ENCODE measurements around the gene SORD.
"Not testable (repeated sequence)": the region's sequence is repeated elsewhere in the genome, so short reads cannot be mapped to it uniquely, and the experiment has no call there.

Gene SORD

GRCh38 chr15:45069942-45070360 is 47.0 kb downstream of the SORD start:
- DNase-seq, result not testable (repeated sequence)

- DNase-seq, result not testable (repeated sequence)
These were observed 50.6 kb downstream of the SORD start for GRCh38 chr15:45073602-45074001.

GRCh38 chr15:45075440-45076320 is 52.7 kb downstream of the SORD start:
- not testable (repeated sequence) for DNase-seq

- not testable (repeated sequence) for DNase-seq
These were observed 54.4 kb downstream of the SORD start for GRCh38 chr15:45077391-45077790.

DNA sequence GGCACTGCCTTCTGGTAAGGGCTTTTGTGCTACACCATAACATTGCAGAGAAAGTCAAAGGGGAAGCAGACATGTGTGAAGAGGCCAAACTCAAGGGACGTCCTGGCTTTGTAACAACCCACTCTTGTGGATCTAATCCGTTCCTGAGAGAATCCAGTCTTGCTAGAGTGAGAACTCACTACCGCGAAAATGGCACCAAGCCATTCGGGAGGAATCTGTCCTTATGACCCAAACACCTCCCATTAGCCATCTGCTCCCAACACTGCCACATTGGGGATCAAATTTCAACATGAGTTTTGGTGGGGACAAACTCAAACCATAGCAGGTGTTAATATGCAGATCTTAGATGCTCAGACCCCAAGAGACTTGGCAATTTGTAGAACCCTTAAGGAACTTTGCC is 56.2 kb downstream of the SORD start:
- not testable (repeated sequence) for DNase-seq

DNA sequence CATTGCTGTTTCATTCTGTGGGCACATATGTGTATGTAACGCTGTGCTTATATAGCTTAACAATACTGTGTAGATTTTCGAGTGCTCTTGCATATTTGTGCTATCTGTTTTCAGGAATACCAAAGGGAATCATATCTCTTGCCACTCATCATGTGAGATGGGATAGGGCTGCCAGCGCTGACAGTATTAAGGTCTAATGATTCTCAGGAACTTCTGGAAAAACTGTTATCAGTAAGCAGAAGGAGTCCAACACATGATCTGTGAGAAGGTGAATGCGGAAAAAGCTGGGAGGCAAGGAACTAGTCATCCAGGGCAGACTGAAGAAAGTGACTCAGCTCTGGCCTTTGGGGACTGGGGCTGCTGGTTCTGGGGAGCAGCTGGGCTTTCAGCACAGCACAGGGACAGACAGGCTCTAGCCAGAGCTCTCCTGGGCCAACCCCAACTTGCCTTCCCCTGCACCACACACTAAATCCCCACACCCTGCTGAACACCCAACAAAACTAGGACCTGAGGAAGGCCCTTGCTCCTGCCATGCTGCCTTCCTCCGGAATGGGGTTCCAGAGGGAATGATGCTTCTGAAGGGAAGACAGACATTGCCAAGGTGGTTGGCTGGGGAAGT is 56.7 kb downstream of the SORD start:
- not testable (repeated sequence) for DNase-seq

GRCh38 chr15:45080593-45080992 is 57.6 kb downstream of the SORD start:
- not testable (repeated sequence) for DNase-seq

DNA sequence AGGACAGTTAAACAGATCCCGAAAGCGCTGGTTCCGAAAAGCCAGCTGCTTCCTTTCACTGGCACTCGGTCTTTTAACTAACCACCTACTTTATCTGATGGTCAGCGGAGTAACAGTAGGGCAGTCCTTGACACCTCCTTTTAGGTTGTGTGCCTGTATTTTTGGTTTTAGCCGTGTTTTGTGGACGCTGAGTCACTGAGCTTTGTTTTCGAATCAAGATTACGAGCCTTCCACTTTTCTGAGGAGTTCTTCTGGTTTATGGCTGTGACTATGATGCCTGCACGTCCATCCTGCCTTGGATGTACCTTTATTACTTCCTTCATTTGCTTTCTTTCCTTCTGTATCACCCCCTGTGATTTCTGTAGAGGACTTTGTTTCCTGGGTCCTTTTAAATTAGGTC is 59.4 kb downstream of the SORD start:
- DNase-seq, result not testable (repeated sequence)

GRCh38 chr15:45083223-45083622 is 60.2 kb downstream of the SORD start:
- no peak for DNase-seq

DNA sequence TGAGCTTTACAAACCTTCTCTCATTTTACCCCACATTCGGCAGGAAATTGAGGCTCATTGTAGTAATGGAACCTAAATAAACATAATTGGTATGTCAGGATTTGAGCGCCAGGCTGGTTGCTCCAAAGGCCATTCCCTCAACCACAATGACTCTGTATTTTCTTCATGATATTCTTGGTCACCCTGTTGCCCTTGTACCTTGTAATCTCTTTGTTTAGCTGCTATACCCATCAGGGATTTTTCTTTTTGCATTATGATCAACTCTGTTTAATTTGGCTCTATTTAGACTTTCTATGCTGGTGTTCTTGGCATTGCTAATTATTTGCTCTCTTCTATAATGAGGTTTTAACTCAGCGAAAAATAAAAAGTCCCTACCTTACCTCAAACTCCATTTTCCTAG is 61.2 kb downstream of the SORD start:
- no peak for DNase-seq

DNA sequence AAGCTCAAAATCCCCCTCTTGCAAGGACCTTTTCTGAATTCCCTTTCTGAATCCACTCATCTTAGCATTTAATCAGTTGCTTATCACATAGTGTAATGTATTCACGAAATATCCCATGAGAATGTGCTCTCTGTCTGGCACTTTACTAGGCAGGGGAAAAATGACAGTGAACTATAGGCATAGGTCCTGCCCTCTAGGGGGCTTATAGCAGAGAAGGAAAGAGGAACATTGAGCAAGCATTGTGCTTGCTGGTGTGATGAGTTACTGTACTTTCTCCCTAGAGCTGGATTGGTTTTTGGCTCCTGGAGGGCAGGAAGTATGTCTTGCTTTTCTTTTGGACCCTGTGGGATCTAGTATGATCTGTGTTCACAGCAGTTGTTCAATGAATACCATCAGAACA is 64.5 kb downstream of the SORD start:
- DNase-seq, result no peak

- no peak for DNase-seq
These were observed 66.1 kb downstream of the SORD start for GRCh38 chr15:45088801-45089711.

- no peak for DNase-seq
These were observed 66.8 kb downstream of the SORD start for GRCh38 chr15:45089712-45090373.

- DNase-seq, result no peak
These were observed 68.2 kb downstream of the SORD start for GRCh38 chr15:45091161-45091560.

DNA sequence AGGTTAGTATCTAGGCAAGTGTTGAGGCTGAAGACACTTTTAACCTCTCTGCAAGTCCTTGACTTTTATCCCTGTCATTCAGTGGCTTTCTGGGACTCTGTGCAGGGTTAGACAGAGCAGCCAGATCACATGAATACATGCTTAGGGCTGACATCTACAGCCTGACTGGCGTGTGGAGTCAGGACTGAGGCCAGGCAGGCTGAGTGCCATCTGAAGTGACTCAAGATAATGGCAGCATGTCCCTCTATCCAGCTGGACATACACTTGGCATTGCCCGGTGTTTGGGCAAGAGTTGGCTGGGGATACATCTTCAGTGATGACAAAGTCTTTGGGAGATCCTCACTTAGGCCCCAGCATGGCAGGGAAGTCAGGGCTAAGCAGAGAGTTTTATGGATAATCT is 68.6 kb downstream of the SORD start:
- no peak for DNase-seq

DNA sequence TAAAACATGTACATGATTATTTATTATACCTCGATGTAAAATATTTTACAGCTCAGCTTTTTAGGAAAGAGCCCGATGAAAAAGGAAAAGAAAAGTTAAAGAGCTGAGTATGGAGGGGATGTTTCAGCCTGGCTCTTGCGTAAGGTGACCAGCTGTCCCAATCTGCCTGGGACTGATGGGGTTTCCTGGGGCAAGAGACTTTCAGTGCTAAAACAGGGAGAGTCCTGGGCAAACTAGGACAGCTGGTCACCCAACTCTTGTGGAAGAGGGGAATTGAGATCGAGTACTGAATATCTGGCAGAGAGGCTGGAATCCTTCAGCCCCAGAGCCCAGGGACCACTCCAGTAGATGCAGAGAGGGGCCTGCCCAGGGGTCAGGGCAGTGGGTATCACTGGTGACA is 70.0 kb downstream of the SORD start:
- no peak for DNase-seq

DNA sequence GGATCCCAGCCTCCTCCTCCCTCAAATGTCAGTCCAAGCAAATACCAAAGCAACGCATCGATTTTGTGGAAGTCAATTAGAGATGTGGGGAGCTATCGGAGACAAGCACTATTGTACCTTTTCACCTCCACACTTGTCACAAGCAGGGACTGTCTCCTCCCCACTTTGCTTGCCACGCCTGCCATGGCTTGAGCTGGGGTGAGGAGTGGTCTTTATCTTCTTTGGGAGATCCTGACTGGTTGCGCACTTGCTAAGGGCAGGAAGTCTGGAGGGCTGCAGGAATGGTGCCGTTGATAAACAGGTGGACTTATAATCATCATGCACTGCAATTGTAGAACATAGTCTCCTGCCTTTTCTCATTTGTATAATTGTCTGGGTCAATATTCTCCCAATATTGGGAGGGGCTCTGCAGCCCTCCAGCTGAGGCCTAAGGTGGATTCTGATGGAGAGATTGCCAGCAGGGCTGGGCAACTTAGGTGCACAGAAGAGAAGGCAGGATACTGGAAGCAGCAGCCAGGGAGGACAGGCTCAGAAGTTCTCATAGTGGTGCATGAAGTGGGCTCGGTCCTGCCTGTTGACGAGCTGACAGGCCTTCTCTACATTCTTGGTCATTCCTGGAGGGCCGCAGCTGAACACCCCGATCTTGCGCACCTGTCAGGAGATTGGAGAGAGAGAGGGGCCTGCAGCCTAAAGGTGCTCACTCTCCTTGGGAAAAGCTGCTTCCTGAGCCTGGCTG is 70.8 kb downstream of the SORD start:
- DNase-seq, result no peak

DNA sequence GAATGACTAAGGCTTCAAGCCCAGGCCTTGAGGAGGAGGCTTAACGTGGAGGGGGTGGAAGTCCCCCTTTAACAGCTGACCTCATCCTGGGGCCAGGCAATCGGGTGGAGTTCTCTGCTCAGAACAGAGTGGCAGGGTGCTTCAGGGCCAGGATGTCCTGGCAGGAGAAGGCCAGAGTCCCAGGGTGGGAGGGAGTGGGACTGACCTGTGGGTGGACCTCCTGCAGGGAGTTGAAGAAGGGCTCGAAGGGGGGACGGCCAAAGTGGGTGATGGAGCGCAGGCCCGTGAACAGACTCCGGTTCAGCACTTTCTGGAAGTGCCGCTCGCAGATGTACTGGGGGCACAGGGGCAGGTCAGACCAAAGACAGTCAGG is 71.3 kb downstream of the SORD start:
- DNase-seq, result no peak

GRCh38 chr15:45095661-45096060 is 72.7 kb downstream of the SORD start:
- no peak for DNase-seq

DNA sequence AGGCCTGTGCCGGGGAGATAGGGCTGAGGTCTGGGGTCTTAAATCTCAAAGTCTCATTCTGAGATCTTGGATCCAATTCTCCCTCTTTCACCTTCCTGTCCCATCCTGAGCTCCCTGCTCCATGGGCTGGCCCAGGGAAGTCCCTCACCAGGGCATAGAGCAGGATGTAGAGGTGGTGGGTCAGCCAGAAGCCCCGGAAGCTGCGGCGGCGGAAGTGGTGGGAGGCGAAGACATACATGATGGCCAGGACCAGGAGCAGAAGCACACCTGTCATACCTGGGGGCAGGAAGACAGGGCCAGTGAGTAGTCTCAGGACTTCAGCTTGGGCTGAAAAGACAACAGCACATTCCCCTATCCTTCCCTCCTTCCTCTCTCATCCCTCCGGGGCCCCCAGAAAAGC is 74.5 kb downstream of the SORD start:
- DNase-seq, result no peak

GRCh38 chr15:45099549-45100165 is 76.7 kb downstream of the SORD start:
- no peak for DNase-seq

Data from stimulated activated CD4-positive, alpha-beta T cell treated with anti-CD3 and anti-CD28 coated beads, Interleukin-12 subunit alpha, Interleukin-12 subunit beta, amount 100 ng/mL, for 4 hours (primary cell).